H9 (cell line): ENCODE data around the gene PDE4B. TPM values are rescaled to one million over a fixed set of nuclear protein-coding genes. Genes with fewer than 3 reads are reported as not detected.

ENCODE experiments used
- DNase-seq: peaks from one replicate; pipeline ENCODE4 v3.0.0-alpha.2; 2017
- H2AFZ ChIP-seq: one replicate; pipeline ENCODE4 v1.6.1; 2013; ENCODE audit warnings: mild to moderate bottlenecking, low read length, control low read depth, moderate library complexity
- H2AK5ac ChIP-seq: 2 replicates; pipeline ENCODE4 v1.6.1; 2013; ENCODE audit warnings: low read length, control low read depth, mixed read lengths; ENCODE audit not compliant: insufficient read length
- H2BK120ac ChIP-seq: one replicate; pipeline ENCODE4 v1.6.1; 2013; ENCODE audit warnings: low read depth, mild to moderate bottlenecking, low read length, control low read depth, inconsistent platforms; ENCODE audit not compliant: poor library complexity, severe bottlenecking
- H2BK12ac ChIP-seq: 2 replicates; pipeline ENCODE4 v1.6.1; 2013; ENCODE audit warnings: low read length, control low read depth, mixed read lengths, low read depth; ENCODE audit not compliant: insufficient read length
- H2BK15ac ChIP-seq: 2 replicates; pipeline ENCODE4 v1.6.1; 2013; ENCODE audit warnings: low read depth, low read length, control low read depth
- H2BK20ac ChIP-seq: one replicate; pipeline ENCODE4 v1.6.1; 2013; ENCODE audit warnings: low read depth, mild to moderate bottlenecking, low read length, control low read depth, inconsistent platforms; ENCODE audit not compliant: poor library complexity, severe bottlenecking
- H2BK5ac ChIP-seq: 2 replicates; pipeline ENCODE4 v1.6.1; 2013; ENCODE audit warnings: low read length, control low read depth, mixed read lengths; ENCODE audit not compliant: insufficient read length
- H3K14ac ChIP-seq: 2 replicates; pipeline ENCODE4 v1.6.1; 2013; ENCODE audit warnings: low read length, control low read depth; ENCODE audit not compliant: insufficient read depth
- H3K18ac ChIP-seq: 2 replicates; pipeline ENCODE4 v1.6.1; 2013; ENCODE audit warnings: low read depth, mild to moderate bottlenecking, mixed read lengths, low read length, control low read depth; ENCODE audit not compliant: insufficient read length
- H3K23ac ChIP-seq: 2 replicates; pipeline ENCODE4 v1.6.1; 2013; ENCODE audit warnings: low read length, control low read depth, mixed read lengths, low read depth; ENCODE audit not compliant: insufficient read length
- H3K23me2 ChIP-seq: 2 replicates; pipeline ENCODE4 v1.6.1; 2013; ENCODE audit warnings: low read depth, mild to moderate bottlenecking, mixed read lengths, low read length, control low read depth; ENCODE audit not compliant: insufficient read length, poor library complexity, severe bottlenecking
- H3K27ac ChIP-seq: 2 replicates; pipeline ENCODE4 v1.5.1; 2013; ENCODE audit warnings: low read length, control low read depth, mixed read lengths, low read depth; ENCODE audit not compliant: insufficient read length
- H3K27me3 ChIP-seq: 2 replicates; pipeline ENCODE4 v1.6.1; 2013; ENCODE audit warnings: low read length, control low read depth, inconsistent platforms; ENCODE audit not compliant: insufficient read depth
- H3K4ac ChIP-seq: 2 replicates; pipeline ENCODE4 v1.6.1; 2013; ENCODE audit warnings: low read depth, mild to moderate bottlenecking, control low read depth, inconsistent platforms, low read length, moderate library complexity
- H3K4me1 ChIP-seq: 2 replicates; pipeline ENCODE4 v1.6.1; 2013; ENCODE audit warnings: low read length, control low read depth, inconsistent platforms; ENCODE audit not compliant: insufficient read depth
- H3K4me2 ChIP-seq: 2 replicates; pipeline ENCODE4 v1.6.1; 2013; ENCODE audit warnings: low read length, control low read depth, mixed read lengths; ENCODE audit not compliant: insufficient read length, insufficient read depth
- H3K56ac ChIP-seq: 2 replicates; pipeline ENCODE4 v1.6.1; 2013; ENCODE audit warnings: low read depth, mild to moderate bottlenecking, mixed read lengths, low read length, control low read depth; ENCODE audit not compliant: insufficient read length
- H3K79me1 ChIP-seq: 2 replicates; pipeline ENCODE4 v1.6.1; 2013; ENCODE audit warnings: low read depth, mild to moderate bottlenecking, moderate library complexity, low read length, control low read depth, inconsistent platforms; ENCODE audit not compliant: insufficient read depth, poor library complexity, severe bottlenecking
- H3K79me2 ChIP-seq: 2 replicates; pipeline ENCODE4 v1.6.1; 2013; ENCODE audit warnings: low read length, control low read depth, inconsistent platforms; ENCODE audit not compliant: insufficient read depth
- H3K9ac ChIP-seq: 2 replicates; pipeline ENCODE4 v1.6.1; 2013; ENCODE audit warnings: low read length, control low read depth, mixed read lengths; ENCODE audit not compliant: insufficient read length; ENCODE audit errors: extremely low read depth
- H3K9me3 ChIP-seq: one replicate; pipeline ENCODE4 v1.6.1; 2013; ENCODE audit warnings: low read depth, low read length, inconsistent platforms; ENCODE audit not compliant: control insufficient read depth
- H3T11ph ChIP-seq: one replicate; pipeline ENCODE4 v1.6.1; 2013; ENCODE audit warnings: mild to moderate bottlenecking, low read length, control low read depth, inconsistent platforms
- H4K20me1 ChIP-seq: one replicate; pipeline ENCODE4 v1.6.1; 2013; ENCODE audit not compliant: control insufficient read depth, insufficient read length, insufficient read depth
- H4K5ac ChIP-seq: 2 replicates; pipeline ENCODE4 v1.6.1; 2013; ENCODE audit warnings: low read depth, mild to moderate bottlenecking, mixed read lengths, low read length, control low read depth; ENCODE audit not compliant: insufficient read length
- H4K8ac ChIP-seq: replicated peaks from 2 replicates; pipeline ENCODE4 v1.6.1; 2013; ENCODE audit warnings: low read length, control low read depth, mixed read lengths, low read depth; ENCODE audit not compliant: insufficient read length
- H4K91ac ChIP-seq: 2 replicates; pipeline ENCODE4 v1.6.1; 2013; ENCODE audit warnings: low read depth, mild to moderate bottlenecking, moderate library complexity, mixed read lengths, low read length, control low read depth; ENCODE audit not compliant: insufficient read length
- H3K27ac Mint-ChIP-seq, 3 experiments: 2 replicates in 2 of 3; 3 replicates in 1 of 3; pipeline ENCODE4 v1.8.0; 2020 to 2021; ENCODE audit warnings: mixed read lengths in 3 of 3, mild to moderate bottlenecking in 1 of 3, moderate library complexity in 1 of 3
- H3K27me3 Mint-ChIP-seq: 2 replicates; pipeline ENCODE4 v1.8.0; 2021; ENCODE audit warnings: low read depth, mild to moderate bottlenecking, moderate library complexity, mixed read lengths
- H3K36me3 Mint-ChIP-seq, 3 experiments: 2 replicates in 2 of 3; 3 replicates in 1 of 3; pipeline ENCODE4 v1.8.0; 2020 to 2021; ENCODE audit warnings: low read depth in 3 of 3, mixed read lengths in 3 of 3; ENCODE audit not compliant: insufficient read depth in 1 of 3
- H3K4me1 Mint-ChIP-seq, 2 experiments: 2 replicates each; pipeline ENCODE4 v1.8.0; 2020; ENCODE audit warnings: mixed read lengths in 2 of 2
- H3K4me3 Mint-ChIP-seq, 2 experiments: 2 replicates in 1 of 2; 3 replicates in 1 of 2; pipeline ENCODE4 v1.8.0; 2020 to 2021; ENCODE audit warnings: mild to moderate bottlenecking in 2 of 2, mixed read lengths in 2 of 2, moderate library complexity in 1 of 2
- H3K9me3 Mint-ChIP-seq, 2 experiments: 2 replicates in 1 of 2; 3 replicates in 1 of 2; pipeline ENCODE4 v1.8.0; 2020; ENCODE audit warnings: mild to moderate bottlenecking in 2 of 2, mixed read lengths in 2 of 2, moderate library complexity in 1 of 2
- WGBS: extraction: QIAGEN DNeasy Blood & Tissue Kit; methylation state at CpG from one replicate; pipeline ENCODE4 v1.1.7; 2013; ENCODE audit warnings: missing lambda C conversion rate, low lambda C conversion rate, mixed read lengths; ENCODE audit not compliant: insufficient read length; ENCODE audit errors: extremely low coverage; 5-methylcytosine and 5-hydroxymethylcytosine counted together
- total RNA-seq: library from RNA; stranded (reverse); gene quantifications from 2 replicates; pipeline ENCODE4 v1.2.1, GENCODE V29; 2021
- TF ChIP-seq, protein P1 (sequence below): fragments of 200-600 bp; sonication (generic); conservative IDR thresholded peaks from 3 replicates; pipeline ENCODE4 v1.8.0; 2021; ENCODE audit warnings: antibody characterized with exemption, mild to moderate bottlenecking

The PDE4B gene
- total RNA-seq, 1 experiment from 2014 or later, result 19.8 TPM

DNA sequence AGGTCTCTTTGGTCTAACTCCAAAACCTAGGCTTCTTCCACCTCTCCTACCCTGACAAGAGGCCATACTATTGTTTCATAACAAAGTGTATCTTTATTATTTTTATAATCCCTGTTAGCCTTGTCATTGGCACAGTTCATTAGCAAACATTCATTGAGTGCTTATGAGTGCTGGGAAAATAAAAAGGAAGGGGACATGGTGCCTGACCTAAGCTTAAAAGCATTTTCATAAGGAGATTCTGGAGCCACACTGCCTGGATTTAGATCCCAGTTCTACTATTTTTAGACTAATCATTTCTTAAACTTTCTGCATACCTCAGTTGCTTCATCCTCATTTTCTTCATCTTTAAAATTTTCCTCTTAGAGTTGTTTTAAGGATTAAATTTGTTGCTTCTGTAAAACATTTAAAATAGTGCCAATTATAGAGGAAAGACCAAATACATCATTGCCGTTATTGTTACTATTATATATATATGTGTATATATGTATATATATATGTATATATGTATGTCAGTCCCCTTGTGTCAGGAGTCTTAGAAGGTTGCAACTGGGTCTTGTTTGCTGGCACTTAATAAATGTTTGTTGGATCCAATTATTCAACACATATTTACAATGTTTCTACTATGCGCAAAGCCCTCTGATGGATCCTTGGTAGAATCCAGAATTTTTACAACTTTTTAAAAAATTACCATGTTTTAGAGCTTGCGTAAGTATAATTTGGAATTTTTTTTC, 490.4 kb downstream of the PDE4B start:
- Histone ChIP-seq H3K79me2 (no peaks in the 10 kb centered on the region), H3K23me2 (no peaks in the 10 kb centered on the region), H3K4me1 (no peaks in the 10 kb centered on the region; the same call in 1 of the 2 replicates), H3K4me2 (no peak overlapping the region), H3K9me3 (no peaks in the 10 kb centered on the region), H4K8ac (no peak overlapping the region), H3K56ac (no peak overlapping the region), H2BK120ac (no peak overlapping the region), H3K14ac (no peak overlapping the region), H3T11ph (no peak overlapping the region), H2BK12ac (no peak overlapping the region), H3K79me1 (no peaks in the 10 kb centered on the region), H2BK5ac (no peak overlapping the region), H4K20me1 (no peaks in the 10 kb centered on the region), H3K23ac (no peak overlapping the region), H4K5ac (no peak overlapping the region), H3K4ac (no peak overlapping the region), H3K18ac (no peak overlapping the region), H2AK5ac (no peak overlapping the region), H3K27ac (no peak overlapping the region), H3K27me3 (no peaks in the 10 kb centered on the region; the same call in 1 of the 2 replicates), H2AFZ (no peak overlapping the region), H4K91ac (no peak overlapping the region), H2BK15ac (no peak overlapping the region), H3K9ac (no peak overlapping the region), H2BK20ac (no peak overlapping the region)
- no peak for DNase-seq
- TF ChIP-seq, protein P1, sequence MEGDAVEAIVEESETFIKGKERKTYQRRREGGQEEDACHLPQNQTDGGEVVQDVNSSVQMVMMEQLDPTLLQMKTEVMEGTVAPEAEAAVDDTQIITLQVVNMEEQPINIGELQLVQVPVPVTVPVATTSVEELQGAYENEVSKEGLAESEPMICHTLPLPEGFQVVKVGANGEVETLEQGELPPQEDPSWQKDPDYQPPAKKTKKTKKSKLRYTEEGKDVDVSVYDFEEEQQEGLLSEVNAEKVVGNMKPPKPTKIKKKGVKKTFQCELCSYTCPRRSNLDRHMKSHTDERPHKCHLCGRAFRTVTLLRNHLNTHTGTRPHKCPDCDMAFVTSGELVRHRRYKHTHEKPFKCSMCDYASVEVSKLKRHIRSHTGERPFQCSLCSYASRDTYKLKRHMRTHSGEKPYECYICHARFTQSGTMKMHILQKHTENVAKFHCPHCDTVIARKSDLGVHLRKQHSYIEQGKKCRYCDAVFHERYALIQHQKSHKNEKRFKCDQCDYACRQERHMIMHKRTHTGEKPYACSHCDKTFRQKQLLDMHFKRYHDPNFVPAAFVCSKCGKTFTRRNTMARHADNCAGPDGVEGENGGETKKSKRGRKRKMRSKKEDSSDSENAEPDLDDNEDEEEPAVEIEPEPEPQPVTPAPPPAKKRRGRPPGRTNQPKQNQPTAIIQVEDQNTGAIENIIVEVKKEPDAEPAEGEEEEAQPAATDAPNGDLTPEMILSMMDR, result no peak
- Mint-ChIP-seq H3K36me3 (no peaks in the 10 kb centered on the region), H3K4me1 (peaks cover 7 to 11% of the 10 kb centered on the region in 2 experiments), H3K9me3 (no peaks in the 10 kb centered on the region), H3K27me3 (no peaks in the 10 kb centered on the region), H3K4me3 (no peak overlapping the region), H3K27ac (no peak overlapping the region)
- no CpG with 5 or more reads among the region's 3 CpGs for WGBS
